Mesenchymal stem cell (in vitro differentiated cells and primary cell): Measurements from ENCODE around the gene FZD4.

Experiments
- DNase-seq: peaks from one replicate; pipeline ENCODE4 v3.0.0-alpha.2; 2013
- H2AFZ ChIP-seq: one replicate; pipeline ENCODE4 v1.6.1; 2013; ENCODE audit warnings: low read depth, mild to moderate bottlenecking, control low read depth, inconsistent platforms, low read length, moderate library complexity
- H2AK5ac ChIP-seq: 2 replicates; pipeline ENCODE4 v1.6.1; 2013; ENCODE audit warnings: low read length, moderate library complexity, mild to moderate bottlenecking, inconsistent platforms; ENCODE audit not compliant: severe bottlenecking
- H2BK120ac ChIP-seq: one replicate; pipeline ENCODE4 v1.6.1; 2013; ENCODE audit warnings: low read depth, mild to moderate bottlenecking, inconsistent platforms, low read length, moderate library complexity
- H2BK12ac ChIP-seq, 2 experiments: one replicate each; pipeline ENCODE4 v1.6.1; 2013; ENCODE audit warnings: inconsistent platforms in 2 of 2, low read length in 2 of 2, mild to moderate bottlenecking in 2 of 2, moderate library complexity in 2 of 2, control low read depth in 1 of 2
- H2BK15ac ChIP-seq: one replicate; pipeline ENCODE4 v1.6.1; 2013; ENCODE audit warnings: mild to moderate bottlenecking, low read depth, inconsistent platforms; ENCODE audit not compliant: poor library complexity, severe bottlenecking
- H2BK5ac ChIP-seq: 2 replicates; pipeline ENCODE4 v1.6.1; 2013; ENCODE audit warnings: low read depth, mild to moderate bottlenecking, low read length, control low read depth, inconsistent platforms; ENCODE audit not compliant: poor library complexity, severe bottlenecking
- H3K14ac ChIP-seq, 2 experiments: one replicate each; pipeline ENCODE4 v1.6.1; 2013; ENCODE audit warnings: inconsistent platforms in 2 of 2, low read length in 2 of 2, control low read depth in 1 of 2, mild to moderate bottlenecking in 1 of 2, moderate library complexity in 1 of 2
- H3K18ac ChIP-seq, 2 experiments: one replicate each; pipeline ENCODE4 v1.6.1; 2013; ENCODE audit warnings: inconsistent platforms in 2 of 2, low read length in 2 of 2, control low read depth in 1 of 2, low read depth in 1 of 2, mild to moderate bottlenecking in 1 of 2
- H3K23ac ChIP-seq, 2 experiments: one replicate each; pipeline ENCODE4 v1.6.1; 2013; ENCODE audit warnings: inconsistent platforms in 2 of 2, low read length in 2 of 2, mild to moderate bottlenecking in 2 of 2, moderate library complexity in 2 of 2, control low read depth in 1 of 2
- H3K27ac ChIP-seq: 2 replicates; pipeline ENCODE4 v1.5.1; 2013; ENCODE audit warnings: mild to moderate bottlenecking, moderate library complexity, low read length, control low read depth, inconsistent platforms; ENCODE audit not compliant: poor library complexity, severe bottlenecking
- H3K27me3 ChIP-seq, 2 experiments: 2 replicates each; pipeline versions ENCODE4 v1.6.1 to v1.7.0; 2013; ENCODE audit warnings: low read length in 2 of 2, mild to moderate bottlenecking in 2 of 2, moderate library complexity in 2 of 2, control low read depth in 1 of 2, inconsistent platforms in 1 of 2; ENCODE audit not compliant: control insufficient read depth in 1 of 2, insufficient read depth in 1 of 2
- H3K36me3 ChIP-seq, 2 experiments: 2 replicates each; pipeline versions ENCODE4 v1.6.1 to v1.7.0; 2013; ENCODE audit warnings: low read length in 2 of 2, control low read depth in 1 of 2, inconsistent platforms in 1 of 2, low read depth in 1 of 2, mild to moderate bottlenecking in 1 of 2; ENCODE audit not compliant: insufficient read depth in 2 of 2, control insufficient read depth in 1 of 2
- H3K4ac ChIP-seq, 2 experiments: one replicate each; pipeline ENCODE4 v1.6.1; 2013; ENCODE audit warnings: inconsistent platforms in 2 of 2, low read length in 2 of 2, mild to moderate bottlenecking in 2 of 2, moderate library complexity in 2 of 2, control low read depth in 1 of 2, low read depth in 1 of 2
- H3K4me1 ChIP-seq: 2 replicates; pipeline ENCODE4 v1.6.1; 2013; ENCODE audit warnings: low read depth, low read length, control low read depth; ENCODE audit not compliant: control insufficient read depth, insufficient read depth
- H3K4me2 ChIP-seq: 2 replicates; pipeline ENCODE4 v1.6.1; 2013; ENCODE audit warnings: low read length, mild to moderate bottlenecking, inconsistent platforms; ENCODE audit not compliant: poor library complexity, severe bottlenecking
- H3K4me3 ChIP-seq, 2 experiments: 2 replicates each; pipeline versions ENCODE4 v1.5.1 to v1.7.0; 2013; ENCODE audit warnings: low read length in 2 of 2, mild to moderate bottlenecking in 2 of 2, control low read depth in 1 of 2, low read depth in 1 of 2; ENCODE audit not compliant: insufficient read depth in 1 of 2
- H3K79me1 ChIP-seq: replicated peaks from 2 replicates; pipeline ENCODE4 v1.6.1; 2013; ENCODE audit warnings: mild to moderate bottlenecking, control low read depth, low read length, inconsistent platforms; ENCODE audit not compliant: poor library complexity, severe bottlenecking
- H3K9ac ChIP-seq: 2 replicates; pipeline ENCODE4 v1.7.0; 2013; ENCODE audit warnings: mild to moderate bottlenecking, low read length, moderate library complexity
- H3K9me3 ChIP-seq: 2 replicates; pipeline ENCODE4 v1.7.0; 2013; ENCODE audit warnings: mild to moderate bottlenecking, low read length; ENCODE audit not compliant: control insufficient read depth
- H4K8ac ChIP-seq: one replicate; pipeline ENCODE4 v1.6.1; 2013; ENCODE audit warnings: inconsistent platforms, mild to moderate bottlenecking, low read length, moderate library complexity
- H4K91ac ChIP-seq: one replicate; pipeline ENCODE4 v1.6.1; 2013; ENCODE audit warnings: mild to moderate bottlenecking, low read length, inconsistent platforms
- WGBS: methylation state at CpG from one replicate; pipeline ENCODE4 v1.1.7; 2013; ENCODE audit warnings: mixed read lengths; 5-methylcytosine and 5-hydroxymethylcytosine counted together

The FZD4 gene

GRCh38 chr11:86951706-86952105 is 3.5 kb downstream of the FZD4 start:
- Histone ChIP-seq H3K4me2 (no peak overlapping the region), H3K9ac (no peak overlapping the region), H3K27ac (no peak overlapping the region)

GRCh38 chr11:86950661-86950995 is 4.6 kb downstream of the FZD4 start:
- H3K36me3 ChIP-seq = peaks cover 5 to 48% of the 10 kb centered on the region in 2 experiments
- no peak overlapping the region for H2BK120ac ChIP-seq
- H2AK5ac ChIP-seq = no peak overlapping the region
- no peak overlapping the region for H3K27ac ChIP-seq
- H3K9ac ChIP-seq = peak overlapping the region; percentile 58
- H3K4me1 ChIP-seq = peaks cover 8% of the 10 kb centered on the region
- no peak for DNase-seq
- H2AFZ ChIP-seq = no peak overlapping the region
- H2BK15ac ChIP-seq = no peak overlapping the region
- no peak overlapping the region for H4K8ac ChIP-seq
- no peak overlapping the region for H3K14ac ChIP-seq
- H3K4ac ChIP-seq = no peak overlapping the region
- H3K23ac ChIP-seq = no peak overlapping the region
- H4K91ac ChIP-seq = no peak overlapping the region
- H3K79me1 ChIP-seq = peaks cover 11% of the 10 kb centered on the region
- no peaks in the 10 kb centered on the region for H3K27me3 ChIP-seq
- no peak overlapping the region for H2BK5ac ChIP-seq
- H2BK12ac ChIP-seq = no peak overlapping the region
- 76% methylated on average over 4 of the region's 5 CpGs for WGBS
- peak overlapping the region in 1 of 2 experiments; percentile 54 for H3K4me3 ChIP-seq
- H3K4me2 ChIP-seq = no peak overlapping the region
- H3K18ac ChIP-seq = no peak overlapping the region
- no peaks in the 10 kb centered on the region for H3K9me3 ChIP-seq

More at GRCh38 chr11:86951706-86952105, 3.5 kb downstream of the FZD4 start:
- Histone ChIP-seq H4K91ac (no peak overlapping the region), H2AFZ (no peak overlapping the region), H4K8ac (no peak overlapping the region), H2BK5ac (no peak overlapping the region), H3K4me3 (peak overlapping the region in 1 of 2 experiments; percentile 95), H3K23ac (no peak overlapping the region), H3K4me1 (peaks cover 11% of the 10 kb centered on the region), H3K18ac (no peak overlapping the region), H3K27me3 (no peaks in the 10 kb centered on the region), H3K9me3 (no peaks in the 10 kb centered on the region), H2BK12ac (peak overlapping the region in 1 of 2 experiments; percentile 28), H3K14ac (no peak overlapping the region), H3K36me3 (peaks cover 5 to 37% of the 10 kb centered on the region in 2 experiments), H3K79me1 (peaks cover 11% of the 10 kb centered on the region), H2AK5ac (no peak overlapping the region), H3K4ac (no peak overlapping the region), H2BK120ac (no peak overlapping the region), H2BK15ac (no peak overlapping the region)
- 97% methylated on average over 2 of the region's 3 CpGs for WGBS
- DNase-seq = no peak

GRCh38 chr11:86949995-86950660 is 5.1 kb downstream of the FZD4 start:
- no peak overlapping the region for H3K18ac ChIP-seq
- DNase-seq = peak; percentile 52
- no peaks in the 10 kb centered on the region for H3K27me3 ChIP-seq
- no peak overlapping the region for H2BK12ac ChIP-seq
- H2BK15ac ChIP-seq = no peak overlapping the region
- H3K4ac ChIP-seq = no peak overlapping the region
- H3K23ac ChIP-seq = no peak overlapping the region
- H3K4me1 ChIP-seq = peaks cover 8% of the 10 kb centered on the region
- H3K14ac ChIP-seq = no peak overlapping the region
- H2AK5ac ChIP-seq = no peak overlapping the region
- H3K79me1 ChIP-seq = peaks cover 12% of the 10 kb centered on the region
- no peak overlapping the region for H2BK120ac ChIP-seq
- H3K9me3 ChIP-seq = no peaks in the 10 kb centered on the region
- peaks cover 5 to 52% of the 10 kb centered on the region in 2 experiments for H3K36me3 ChIP-seq
- no peak overlapping the region for H4K91ac ChIP-seq
- H3K4me3 ChIP-seq = peak overlapping the region in 1 of 2 experiments; percentile 54
- H3K9ac ChIP-seq = peak overlapping the region; percentile 58
- no peak overlapping the region for H4K8ac ChIP-seq
- 59% methylated on average over 3 of the region's 3 CpGs for WGBS
- no peak overlapping the region for H2BK5ac ChIP-seq
- H3K4me2 ChIP-seq = no peak overlapping the region
- H3K27ac ChIP-seq = no peak overlapping the region
- no peak overlapping the region for H2AFZ ChIP-seq

GRCh38 chr11:86948733-86949132 is 6.5 kb downstream of the FZD4 start:
- Histone ChIP-seq H3K4me2 (no peak overlapping the region), H2BK12ac (peak overlapping the region in 1 of 2 experiments; percentile 39), H2BK15ac (no peak overlapping the region), H2BK120ac (no peak overlapping the region), H3K36me3 (peaks cover 5 to 63% of the 10 kb centered on the region in 2 experiments), H3K4me3 (no peak overlapping the region), H3K14ac (peak overlapping the region in 1 of 2 experiments; percentile 87), H3K18ac (peak overlapping the region in 1 of 2 experiments; percentile 55), H3K4ac (no peak overlapping the region), H3K4me1 (no peaks in the 10 kb centered on the region), H3K27me3 (no peaks in the 10 kb centered on the region), H4K91ac (peak overlapping the region; percentile 1), H4K8ac (no peak overlapping the region), H3K27ac (no peak overlapping the region), H3K23ac (no peak overlapping the region), H3K9me3 (no peaks in the 10 kb centered on the region), H3K79me1 (peaks cover 7% of the 10 kb centered on the region), H2AK5ac (no peak overlapping the region), H2BK5ac (no peak overlapping the region), H3K9ac (peak overlapping the region; percentile 9), H2AFZ (no peak overlapping the region)
- no peak for DNase-seq
- over 99% methylated on average over 5 of the region's 5 CpGs for WGBS
